ENCODE measurements around the gene TBL2.
A peak's percentile ranks its signal among the peaks of the same experiment; 100 is the strongest.
"Not testable (repeated sequence)": the region's sequence is repeated elsewhere in the genome, so short reads cannot be mapped to it uniquely, and the experiment has no call there.

The TBL2 gene

DNA sequence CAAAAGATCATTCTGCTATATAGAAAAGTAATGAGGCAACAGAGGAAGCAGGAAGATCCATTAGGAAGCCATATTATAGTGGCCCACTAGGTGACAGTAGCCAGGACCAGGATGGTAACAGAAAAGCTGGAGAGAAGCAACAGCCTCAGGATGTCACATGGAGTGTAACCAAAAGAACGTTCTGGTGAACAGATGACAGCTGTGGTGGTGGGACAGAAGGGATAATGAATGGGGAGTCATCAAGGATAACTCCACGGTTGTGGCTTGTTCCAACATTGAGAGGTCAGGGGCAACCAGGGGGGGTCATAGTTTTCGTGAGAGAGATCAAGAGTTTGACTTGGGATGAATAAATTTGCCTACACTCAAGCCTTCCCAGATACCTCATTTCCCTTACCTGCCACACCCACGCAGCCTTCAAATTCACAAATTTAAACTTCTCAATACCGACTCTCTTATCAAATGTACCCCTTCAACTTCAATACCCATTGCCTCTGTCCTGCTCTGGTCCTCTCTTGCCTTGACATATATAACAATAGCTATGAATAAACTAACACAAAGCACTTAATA, 9.3 kb downstream of the TBL2 start:
- no peak for DNase-seq

DNA sequence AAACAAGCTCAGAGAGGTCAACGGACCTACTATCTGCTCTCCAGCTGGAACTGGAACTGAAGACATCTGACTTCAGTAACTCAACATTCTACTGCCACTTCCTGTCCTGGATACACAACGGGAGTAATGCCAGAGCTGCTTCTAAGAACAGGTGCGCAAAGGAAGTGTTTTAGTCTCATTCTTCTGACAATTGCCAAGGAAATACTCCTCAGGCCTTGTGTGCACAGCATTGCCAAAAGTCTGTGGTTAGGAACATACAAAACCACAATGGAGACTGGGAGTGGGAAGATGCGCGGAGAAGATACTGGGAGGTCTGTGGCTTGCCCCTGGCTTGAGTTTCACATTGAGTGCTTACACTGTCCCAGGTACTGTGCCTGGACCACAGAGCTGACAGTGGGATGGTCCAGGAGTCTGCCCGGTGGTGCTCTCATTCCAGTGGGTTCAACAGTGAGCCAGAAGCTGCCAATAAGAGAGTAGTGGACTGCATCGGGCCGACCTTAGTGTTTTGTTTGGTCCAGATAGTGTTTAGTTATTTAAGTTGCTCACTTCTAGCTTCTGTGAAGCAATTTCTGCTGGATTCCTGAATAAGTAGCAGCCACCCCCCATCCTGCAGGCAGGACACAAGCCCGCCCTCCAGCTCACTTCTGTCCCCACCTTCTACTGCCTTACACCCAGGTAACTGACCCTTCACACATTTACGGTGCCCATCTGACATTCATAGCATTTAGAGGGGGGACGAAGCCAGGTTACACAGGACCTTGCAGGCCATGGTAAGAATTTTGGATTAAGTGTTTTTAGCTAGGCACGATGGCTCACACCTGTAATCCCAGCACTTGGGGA, 10.3 kb downstream of the TBL2 start:
- DNase-seq = no peak

DNA sequence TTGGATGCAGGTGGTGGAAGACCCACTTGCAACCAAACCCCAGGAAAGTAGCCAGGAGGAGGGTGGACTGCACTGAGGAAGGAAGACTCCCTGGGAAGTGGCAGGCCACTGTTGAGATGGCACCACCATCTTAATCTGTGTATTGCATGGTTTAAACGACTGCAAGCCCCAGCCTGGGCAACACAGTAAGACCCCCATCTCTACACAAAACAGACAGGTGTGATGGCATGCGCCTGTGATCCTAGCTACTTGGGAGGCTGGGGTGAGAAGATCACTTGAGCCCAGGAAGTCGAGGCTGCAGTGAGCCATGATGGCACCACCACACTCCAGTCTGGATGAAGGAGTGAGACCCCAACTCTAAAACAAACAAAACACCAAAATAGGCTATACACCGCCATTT, 11.2 kb downstream of the TBL2 start:
- no peak for DNase-seq

DNA sequence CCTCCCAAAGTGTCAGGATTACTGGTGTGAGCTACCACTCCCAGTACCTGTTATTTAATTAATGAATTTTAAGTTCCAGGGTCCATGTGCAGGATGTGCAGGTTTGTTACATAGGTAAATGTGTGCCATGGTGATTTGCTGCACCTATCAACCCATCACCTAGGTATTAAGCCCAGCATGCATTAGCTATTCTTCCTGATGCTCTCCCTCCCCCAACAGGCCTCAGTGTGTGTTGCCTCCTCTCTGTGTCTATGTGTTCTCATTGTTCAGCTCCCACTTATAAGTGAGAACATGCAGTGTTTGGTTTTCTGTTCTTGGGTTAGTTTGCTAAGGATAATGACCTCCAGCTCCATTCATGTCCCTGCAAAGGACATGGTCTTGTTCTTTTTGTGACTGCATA, 11.9 kb downstream of the TBL2 start:
- not testable (repeated sequence) for DNase-seq

DNA sequence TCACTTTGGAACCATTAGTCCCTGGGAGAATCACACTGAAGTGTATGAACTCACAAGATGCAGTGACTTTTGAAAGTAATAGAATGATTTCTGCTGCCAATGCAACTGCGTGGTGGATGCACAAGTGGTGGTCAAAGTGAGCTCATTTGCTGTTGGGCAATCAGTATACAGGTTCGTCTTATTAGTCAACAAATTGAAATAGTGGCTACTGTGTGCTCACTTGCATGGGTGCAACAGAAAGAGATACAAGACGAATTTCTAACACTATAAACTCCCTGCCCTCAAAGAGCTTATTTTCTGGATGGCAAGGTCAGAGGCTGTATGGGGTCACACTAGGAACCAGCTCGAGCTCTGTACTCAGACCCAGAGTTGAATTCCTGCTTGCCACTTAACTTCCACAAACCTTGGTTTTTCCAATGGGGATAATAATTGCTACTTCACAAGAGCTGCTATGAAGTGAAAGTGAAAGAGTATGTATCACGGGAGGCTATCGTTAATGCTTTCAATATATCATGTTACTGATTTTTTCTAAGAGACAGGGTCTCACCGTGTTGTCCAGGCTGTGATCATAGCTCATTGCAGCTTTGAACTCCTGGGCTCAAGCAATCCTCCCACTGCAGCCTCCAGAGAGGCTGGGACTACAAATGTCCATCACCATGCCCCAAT, 12.6 kb downstream of the TBL2 start:
- no peak for DNase-seq

DNA sequence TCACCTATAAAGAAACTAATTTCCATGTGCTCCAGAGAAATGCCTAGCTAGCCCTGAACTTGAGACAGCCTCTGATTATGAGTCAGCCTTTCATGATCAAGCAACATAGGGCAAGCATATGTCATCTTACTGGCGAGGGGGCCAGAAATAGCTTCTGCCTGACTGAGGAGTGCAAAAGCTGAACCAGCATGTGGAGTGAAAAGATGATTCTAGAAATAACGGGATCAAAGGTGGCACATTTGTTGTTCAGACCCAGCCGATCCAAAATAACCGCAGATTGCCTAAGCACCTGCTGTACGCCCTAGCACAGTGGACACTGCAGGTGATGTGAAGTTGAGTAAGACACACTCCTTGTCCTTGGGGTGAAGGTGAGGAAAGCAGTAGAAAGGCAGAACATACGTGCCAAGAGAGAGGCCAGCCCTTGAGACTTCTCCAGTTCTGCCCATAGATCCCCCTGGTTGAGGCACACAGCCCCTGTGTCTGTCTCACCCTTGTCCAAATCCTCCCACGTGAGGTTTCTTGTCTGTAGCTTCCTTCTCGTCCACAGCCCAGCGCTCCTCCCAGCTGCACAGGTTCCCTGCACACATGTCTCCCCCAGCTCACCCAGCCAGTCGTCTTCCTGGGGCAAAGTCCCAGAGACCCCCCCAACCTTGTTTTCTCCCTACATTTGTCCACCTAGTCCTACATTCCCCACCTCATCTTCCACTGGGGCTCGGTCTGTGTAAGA, 18.1 kb downstream of the TBL2 start:
- no peak for DNase-seq

DNA sequence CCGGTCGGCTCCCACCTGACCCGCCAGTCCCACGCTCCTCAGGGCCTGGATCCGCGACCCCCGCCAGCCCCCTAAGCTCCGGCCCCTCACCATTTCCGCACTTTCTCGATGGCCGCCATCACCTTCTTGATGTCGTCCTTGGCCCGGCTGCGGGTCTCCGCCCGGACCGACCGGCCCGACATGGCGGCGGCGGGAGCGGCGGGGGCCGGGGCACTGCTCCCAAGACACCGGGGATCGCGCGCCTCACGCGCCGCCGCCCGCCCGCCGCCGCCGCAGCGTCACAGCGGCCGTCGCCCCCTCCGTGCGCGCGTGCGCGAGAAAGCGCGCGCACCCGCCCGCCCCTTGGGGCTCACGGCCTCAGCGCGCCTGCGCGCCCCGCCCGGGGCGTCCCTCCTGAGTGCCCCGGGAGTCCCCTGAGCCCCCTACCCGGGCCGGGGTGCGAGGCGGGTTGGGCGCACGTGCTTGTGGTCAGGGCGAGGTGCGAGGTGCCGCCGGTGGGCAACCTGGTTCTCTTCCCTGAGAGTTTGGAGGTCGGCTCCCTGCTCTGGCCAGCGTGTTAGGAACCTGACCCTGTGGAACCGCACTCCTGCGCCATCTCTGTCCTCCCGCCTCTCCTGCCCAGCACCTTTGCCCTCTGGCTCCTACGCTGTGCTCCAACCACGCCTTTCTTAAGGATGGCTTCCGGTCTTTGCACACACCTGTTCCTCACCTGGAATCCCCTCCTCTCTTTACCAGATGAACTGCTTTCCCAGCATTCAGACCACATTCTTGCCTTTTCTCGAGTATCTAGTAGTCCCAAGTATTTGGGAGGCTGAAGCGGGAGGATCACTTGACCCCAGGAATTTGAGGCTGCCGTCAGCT, 20.8 kb downstream of the TBL2 start, which contains the start of gene BCL7B:
BCL7B (minus strand) TSS at position 294 of the 861 bp plus-strand sequence; CDS start at position 182, 112 bp downstream.
- peak in 1 of 2 experiments; percentile 26 for DNase-seq

DNA sequence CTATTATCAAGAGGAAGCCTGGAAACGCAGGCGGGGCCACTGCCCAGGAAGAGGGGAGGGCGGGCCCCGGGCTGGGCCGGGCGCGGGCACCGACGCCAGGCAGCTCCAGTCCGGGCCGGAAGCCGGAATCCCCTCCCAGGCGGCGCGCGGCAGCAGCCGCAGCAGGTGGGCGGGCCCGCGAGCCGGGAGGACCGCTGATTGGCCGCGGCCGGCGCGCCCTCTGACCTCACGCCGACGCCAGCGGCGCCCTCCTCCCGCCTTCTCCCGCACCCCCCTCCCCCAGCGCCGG, 21.3 kb downstream of the TBL2 start:
- peak in 1 of 2 experiments; percentile 54 for DNase-seq

DNA sequence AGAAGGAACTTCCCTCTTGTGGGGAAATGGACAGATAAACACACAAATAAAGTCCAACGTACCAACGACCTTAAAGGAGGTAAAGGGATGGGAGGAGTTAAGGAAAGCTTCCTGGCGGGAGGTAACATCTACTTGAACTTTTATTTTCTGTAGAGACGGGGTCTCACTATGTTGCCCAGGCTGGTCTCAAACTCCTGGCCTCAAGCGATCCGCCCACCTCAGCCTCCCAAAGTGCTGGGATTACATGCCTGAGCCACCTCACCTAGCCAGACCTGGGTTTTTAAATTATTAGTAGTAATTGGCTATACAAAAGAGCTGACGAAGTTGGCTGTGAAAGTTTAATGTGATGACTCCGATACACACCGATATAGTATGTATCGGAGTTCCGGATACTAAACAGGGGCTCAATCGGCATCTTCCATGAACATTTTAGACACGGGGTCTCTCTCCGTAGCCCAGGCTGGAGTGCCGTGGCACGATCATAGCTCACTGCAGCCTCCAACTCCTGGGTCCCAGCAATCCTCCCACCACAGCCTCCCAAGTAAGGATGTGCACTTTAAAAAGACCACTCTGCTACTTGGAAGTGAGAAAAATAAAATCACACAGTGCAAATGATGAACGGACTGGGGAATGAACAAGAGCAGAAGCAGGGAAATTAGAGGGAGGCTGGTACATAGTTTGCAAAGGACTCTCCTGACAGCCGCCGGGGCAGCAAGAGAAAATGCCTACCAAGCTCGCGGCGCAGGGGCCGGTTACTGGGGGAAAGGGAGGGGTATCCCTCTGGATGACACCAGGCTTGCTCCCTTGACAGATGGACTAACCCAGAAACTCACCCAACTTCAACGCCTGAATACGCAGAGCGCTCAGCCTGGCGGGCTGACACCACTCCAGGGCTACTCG, 21.9 kb downstream of the TBL2 start:
- DNase-seq = no peak

DNA sequence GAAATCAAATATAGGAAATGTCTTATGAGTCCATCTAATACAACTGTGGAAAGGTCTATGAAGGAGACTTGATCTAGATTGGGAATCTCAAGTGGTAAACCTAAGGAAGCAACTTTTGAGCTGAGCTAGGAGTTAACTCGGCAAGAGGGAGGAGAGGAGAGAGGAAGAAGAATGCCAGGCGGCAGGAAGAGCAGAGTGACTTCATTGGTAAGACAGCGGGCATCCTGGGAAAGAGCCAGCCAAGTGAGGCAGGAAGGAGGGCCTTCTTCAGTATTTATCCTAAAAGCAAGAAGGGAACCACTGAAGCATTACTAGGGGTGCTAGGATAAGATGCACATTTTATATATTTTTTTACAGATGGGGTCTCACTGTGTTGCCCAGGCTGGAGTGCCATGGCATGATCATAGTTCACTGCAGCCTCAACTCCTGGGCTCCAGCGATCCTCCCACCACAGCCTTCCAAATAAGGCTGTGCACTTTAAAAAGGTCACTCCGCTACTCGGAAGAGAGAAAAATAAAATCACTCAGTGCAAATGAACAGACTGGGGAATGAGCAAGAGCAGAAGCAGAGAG, 22.9 kb downstream of the TBL2 start:
- no peak for DNase-seq

DNA sequence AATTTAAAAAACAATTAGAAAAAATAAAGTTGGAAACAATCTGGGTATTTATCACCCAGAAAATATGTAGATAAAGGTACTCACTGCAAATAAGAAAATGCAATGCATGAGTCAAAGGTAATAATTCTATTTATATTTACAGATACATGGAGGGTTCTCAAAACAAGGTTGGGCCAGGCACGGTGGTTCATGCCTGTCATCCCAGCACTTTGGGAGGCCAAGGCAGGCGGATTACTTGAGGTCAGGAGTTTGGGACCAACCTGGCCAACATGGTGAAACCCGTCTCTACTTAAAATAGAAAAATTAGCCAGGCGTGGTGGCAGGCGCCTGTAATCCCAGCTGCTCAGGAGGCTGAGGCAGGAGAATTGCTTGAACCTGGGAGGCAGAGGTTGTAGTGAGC, 28.3 kb downstream of the TBL2 start:
- DNase-seq = not testable (repeated sequence)

DNA sequence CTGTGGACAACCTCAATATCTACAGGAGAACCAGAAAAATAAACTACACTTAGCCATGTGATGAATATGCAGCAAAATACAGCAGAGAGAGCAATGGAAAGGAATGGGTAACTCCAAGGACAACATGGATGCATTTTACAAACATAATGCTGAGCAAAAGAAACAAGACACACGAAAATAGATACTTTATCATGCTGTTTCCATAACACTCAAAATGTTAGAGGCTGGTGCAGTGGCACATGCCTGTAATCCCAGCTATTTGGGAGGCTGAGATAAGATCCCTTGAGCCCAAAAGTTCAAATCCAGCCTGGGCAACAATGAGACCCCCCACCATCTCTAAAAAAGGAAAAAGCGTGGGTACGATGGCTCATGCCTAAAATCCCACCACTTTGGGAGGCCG, 29.2 kb downstream of the TBL2 start:
- DNase-seq = no peak

DNA sequence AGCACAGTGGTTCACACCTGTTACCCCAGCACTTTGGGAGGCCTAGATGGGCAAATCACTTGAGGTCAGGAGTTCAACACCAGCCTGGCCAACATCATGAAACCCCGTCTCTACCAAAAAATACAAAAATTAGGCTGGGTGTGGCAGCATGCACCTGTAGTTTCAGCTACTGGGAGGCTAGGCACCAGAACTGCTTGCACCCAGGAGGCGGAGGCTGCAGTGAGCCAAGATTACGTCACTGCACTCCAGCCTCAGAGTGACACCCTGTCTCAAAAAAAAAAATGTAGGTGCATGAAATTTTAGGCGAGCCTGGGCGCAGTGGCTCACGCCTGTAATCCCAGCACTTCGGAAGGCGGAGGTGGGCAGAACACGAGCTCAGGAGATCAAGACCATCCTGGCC, 30.5 kb downstream of the TBL2 start:
- DNase-seq = no peak

DNA sequence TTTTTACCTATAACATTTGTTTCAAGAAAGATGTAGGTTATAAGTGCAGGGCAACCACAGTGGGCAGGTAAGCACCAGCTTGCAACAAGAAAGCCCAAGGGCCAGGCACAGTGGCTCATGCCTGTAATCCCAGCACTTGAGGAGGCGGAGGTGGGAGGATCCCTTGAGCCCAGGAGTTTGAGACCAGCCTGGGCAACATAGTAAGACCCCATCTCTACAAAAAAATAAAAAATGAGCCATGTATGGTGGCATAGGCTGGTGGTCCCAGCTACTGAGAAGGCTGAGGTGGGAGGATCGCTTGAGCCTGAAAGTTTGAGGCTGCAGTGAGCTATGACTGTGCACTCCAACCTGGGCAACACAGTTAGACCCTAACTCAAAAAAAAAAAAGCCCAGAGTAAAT, 33.7 kb downstream of the TBL2 start:
- DNase-seq = no peak

DNA sequence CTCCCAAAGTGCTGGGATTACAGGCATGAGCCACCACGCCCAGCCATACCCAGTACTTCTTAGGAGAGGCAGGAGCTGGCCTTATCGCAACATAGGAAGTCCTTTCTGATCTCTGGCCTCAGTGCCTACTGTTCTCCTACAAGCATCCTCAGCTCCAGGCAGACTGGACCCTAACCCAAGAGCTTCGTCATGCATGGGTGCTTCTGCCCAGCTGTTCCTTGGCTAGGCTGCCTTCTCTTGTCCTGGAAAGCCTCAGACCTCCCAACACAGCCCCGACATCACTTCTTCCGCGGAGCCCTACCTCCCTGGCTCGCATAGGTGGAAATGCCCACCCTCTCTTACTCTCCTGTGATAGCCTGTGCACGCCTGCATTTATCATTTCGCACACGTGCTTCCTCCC, 36.7 kb downstream of the TBL2 start:
- DNase-seq = no peak

DNA sequence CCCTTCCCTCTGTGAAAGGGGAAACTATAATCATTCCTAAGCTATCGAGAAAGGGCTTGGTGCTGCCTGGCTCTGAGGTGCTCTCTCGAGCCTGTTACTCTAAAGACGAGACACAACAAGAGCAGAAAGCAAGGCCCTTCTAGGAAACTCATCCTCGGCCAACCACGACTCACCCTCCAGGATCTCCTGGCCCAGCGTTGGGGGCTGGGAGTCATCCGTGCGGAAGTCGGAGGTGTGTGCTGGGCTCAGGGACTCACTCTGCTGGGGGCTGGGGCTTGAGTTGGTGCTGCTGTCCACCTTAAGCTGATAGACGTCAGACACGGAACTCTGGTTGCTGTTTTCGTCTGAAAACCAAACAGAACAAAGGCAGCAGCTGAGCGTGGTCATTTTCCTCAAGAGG, 38.7 kb downstream of the TBL2 start:
- DNase-seq = no peak

DNA sequence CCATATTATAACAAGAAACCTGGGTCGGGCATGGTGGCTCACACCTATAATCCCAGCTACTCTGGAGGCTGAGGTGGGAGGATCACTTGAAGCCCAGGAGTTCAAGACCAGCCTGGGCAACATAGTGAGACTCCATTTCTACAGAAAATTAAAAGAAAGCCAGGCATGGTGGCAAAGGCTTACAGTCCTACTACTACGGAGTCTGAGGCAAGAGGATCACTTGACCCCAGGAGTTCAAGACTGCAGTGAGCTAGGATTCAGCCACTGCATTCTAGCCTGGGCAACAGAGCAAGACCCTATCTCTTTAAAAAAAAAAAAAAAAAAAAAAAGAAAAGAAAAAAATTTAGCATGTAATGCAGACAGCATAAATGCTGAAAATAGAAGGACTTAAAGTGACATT, 39.9 kb downstream of the TBL2 start:
- not testable (repeated sequence) for DNase-seq

DNA sequence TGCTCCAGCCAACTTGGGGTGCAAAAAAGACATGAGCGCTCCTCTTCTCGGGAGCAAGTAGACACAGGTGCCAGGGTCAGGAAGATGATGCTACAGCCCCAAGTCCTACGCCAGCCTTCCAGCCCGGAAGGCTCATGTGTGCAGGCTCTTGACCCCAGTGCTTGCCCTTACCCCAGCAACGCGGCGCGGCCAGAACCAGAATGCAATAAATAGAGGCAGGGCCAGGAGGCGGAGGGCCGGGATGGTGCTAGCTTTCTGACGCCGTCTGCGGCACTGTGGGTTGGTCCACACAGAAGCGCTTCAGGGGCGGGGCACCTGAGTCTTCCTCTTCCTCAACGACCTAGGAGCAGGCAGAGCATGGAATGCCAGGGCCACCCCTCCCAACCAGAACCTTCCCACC, 41.3 kb downstream of the TBL2 start:
- no peak for DNase-seq

DNA sequence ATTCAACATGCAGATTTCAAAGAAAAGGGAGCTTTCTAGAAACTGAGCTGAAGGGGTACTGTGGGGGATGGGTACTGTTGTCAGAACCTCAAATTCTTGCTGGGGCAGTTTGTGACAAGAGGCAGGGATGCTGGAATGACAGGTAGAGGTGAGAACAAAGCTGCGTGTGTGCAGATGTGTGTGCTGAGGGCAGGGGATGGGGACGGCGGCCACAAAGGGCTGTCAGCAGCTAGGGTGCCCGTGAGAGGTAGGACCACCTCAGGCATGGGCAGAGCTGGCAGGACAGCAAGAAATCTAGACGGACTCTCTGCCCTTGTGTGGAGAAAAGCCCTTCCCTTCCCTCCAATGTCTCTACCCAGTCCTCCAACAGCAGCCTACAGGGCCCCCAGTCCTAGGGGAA, 41.9 kb downstream of the TBL2 start:
- no peak for DNase-seq

DNA sequence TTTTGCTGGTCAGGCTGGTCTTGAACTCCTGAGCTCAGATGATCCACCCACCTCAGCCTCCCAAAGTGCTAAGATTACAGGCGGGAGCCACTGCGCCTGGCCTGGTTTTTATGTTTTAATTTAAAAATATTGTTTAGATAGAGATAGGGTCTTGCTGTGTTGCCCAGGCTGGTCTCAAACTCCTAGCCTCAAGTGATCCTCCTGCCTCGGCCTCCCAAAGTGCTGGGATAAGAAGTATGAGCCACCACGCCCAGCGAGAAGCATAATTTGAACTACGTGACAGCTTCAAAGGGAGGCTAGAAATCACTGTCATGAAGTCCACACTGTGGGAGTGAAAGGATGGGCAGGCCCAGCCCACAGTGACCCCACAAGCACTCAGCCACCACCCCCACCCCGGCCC, 42.5 kb downstream of the TBL2 start:
- not testable (repeated sequence) for DNase-seq

DNA sequence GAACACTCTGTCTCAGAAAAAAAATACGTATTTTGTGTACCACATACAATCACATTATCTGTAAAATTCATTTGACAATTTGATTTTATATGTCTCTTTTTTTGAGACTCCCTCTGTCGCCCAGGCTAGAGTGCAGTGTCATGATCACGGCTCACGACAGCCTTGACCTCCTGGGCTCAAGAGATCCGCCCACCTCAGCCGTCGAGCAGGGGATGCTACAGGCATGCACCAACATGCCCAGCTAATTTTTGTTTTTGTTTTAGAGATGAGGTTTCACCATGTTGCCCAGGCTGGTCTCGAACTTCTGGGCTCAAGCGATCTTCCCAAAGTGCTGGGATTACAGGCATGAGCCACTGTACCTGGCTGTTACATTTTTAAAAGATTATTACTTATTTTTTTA, 44.6 kb downstream of the TBL2 start:
- DNase-seq = no peak

Measured in cerebellar nuclear complex (tissue), 1 donor.